Stimulated activated CD8-positive, alpha-beta memory T cell treated with anti-CD3 and anti-CD28 coated beads, Interleukin-15, amount 100 ng/mL, for 24 hours (primary cell): ENCODE measurements around the gene TBC1D21.

ENCODE experiments used
- DNase-seq: peaks from one replicate; pipeline ENCODE4 v3.0.0-alpha.2; 2020; ENCODE audit warnings: low read depth

TBC1D21 gene

GRCh38 chr15:73862276-73862675 lies 11.1 kb upstream of the TBC1D21 start:
- no peak for DNase-seq

- no peak for DNase-seq
These were observed 8.0 kb upstream of the TBC1D21 start for GRCh38 chr15:73865379-73865778.

DNA sequence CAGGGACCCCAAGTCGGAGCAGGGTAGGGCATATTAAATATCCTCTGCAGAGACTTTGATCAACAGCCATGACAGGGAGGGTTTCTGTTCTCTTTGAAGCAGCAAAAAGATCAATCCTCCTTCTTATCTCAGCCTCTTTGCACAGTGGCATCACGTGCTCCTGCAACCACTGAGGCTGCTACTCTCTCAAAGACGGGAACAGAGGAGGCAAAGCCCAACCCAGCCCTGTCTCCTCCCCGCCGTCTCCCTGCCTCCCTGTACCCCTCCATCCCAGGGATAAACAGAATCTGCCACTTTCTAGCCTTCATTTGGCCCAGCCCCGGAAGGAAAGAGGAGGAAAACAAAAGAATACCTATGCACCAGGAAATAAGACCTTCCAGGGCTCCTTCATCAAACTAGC lies 7.5 kb upstream of the TBC1D21 start:
- no peak for DNase-seq

- no peak for DNase-seq
These were observed 6.9 kb upstream of the TBC1D21 start for GRCh38 chr15:73866481-73866880.

- DNase-seq: no peak
These were observed 6.4 kb upstream of the TBC1D21 start for GRCh38 chr15:73866881-73867410.

DNA sequence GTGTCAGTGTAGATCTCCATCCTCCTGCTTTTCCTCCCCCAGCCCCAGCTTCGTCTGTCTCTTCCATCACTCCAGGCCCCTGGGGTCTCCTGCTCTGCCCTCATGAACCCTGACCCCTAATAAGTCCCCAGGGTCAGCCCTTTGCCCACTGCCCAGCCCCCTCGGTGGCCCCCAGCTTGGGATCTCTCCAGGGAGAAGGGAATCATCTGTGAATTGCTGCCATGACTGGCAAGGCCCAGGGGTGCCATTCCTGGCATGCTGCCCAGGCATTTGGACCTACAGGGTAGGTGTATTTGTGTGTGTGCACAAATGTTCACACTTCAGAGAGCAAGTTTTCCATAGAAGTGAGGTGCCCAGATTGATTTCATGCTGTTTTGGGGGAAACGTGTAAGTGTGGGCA lies 5.9 kb upstream of the TBC1D21 start:
- DNase-seq: no peak

DNA sequence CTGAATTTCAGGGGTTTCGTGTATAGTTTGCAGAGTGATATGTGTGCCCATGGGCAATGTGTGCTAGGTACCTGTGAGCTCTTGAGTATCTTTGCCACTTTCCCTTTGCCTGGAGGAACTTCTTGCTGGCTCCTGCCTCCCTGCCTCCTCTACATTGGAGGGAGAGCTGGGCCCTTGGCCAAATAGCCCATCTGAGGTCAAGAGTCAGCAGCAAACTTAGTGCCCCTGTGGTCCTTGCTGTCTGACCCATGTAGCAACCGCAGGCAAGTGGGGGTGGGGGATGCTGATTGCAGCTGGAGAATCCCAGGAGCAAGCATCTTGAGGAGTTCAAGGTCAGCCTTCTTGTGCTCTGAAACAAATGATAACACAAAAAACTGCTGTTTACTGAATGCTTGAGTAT lies 5.4 kb upstream of the TBC1D21 start:
- no peak for DNase-seq

DNA sequence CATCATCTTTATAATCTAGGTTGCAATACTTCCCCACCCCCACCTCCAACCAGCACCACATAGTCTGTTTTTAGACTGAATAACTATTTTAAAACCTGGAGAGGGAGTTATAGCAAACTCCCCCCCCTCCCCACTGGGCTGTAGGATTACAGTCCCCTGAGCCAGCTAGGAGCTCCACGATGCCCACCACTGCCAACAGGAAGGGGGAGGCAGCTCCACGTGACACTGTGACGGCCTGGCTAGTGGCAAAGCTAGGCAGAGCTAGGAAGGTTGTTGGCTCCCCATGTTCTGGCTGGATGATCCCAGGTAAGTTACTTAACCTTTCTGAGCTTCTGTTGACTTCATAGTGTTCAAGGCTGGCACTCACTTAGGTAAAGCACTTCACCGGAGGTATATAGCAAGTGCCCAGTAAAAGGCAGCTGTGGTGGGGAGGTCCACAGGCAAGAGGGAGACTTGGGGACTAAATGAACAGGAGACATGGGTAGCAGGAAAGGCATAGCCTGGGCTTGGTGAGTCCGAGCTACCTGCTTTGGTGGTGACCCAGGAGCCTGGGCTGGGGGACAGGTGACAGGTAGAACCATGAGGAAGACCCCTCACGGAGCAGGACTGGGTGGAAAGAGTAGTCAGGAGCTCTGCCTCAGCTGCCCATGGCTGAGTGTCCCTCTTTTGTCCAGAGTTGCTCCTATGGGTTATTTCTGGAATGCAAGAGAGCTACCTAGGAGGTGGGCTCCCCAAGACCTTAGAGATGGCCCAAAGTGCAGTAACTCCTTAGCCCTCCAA lies 4.0 kb upstream of the TBC1D21 start:
- DNase-seq: no peak

GRCh38 chr15:73870700-73871408 lies 2.5 kb upstream of the TBC1D21 start:
- DNase-seq: no peak

GRCh38 chr15:73872346-73872745 lies 1.0 kb upstream of the TBC1D21 start:
- no peak for DNase-seq

DNA sequence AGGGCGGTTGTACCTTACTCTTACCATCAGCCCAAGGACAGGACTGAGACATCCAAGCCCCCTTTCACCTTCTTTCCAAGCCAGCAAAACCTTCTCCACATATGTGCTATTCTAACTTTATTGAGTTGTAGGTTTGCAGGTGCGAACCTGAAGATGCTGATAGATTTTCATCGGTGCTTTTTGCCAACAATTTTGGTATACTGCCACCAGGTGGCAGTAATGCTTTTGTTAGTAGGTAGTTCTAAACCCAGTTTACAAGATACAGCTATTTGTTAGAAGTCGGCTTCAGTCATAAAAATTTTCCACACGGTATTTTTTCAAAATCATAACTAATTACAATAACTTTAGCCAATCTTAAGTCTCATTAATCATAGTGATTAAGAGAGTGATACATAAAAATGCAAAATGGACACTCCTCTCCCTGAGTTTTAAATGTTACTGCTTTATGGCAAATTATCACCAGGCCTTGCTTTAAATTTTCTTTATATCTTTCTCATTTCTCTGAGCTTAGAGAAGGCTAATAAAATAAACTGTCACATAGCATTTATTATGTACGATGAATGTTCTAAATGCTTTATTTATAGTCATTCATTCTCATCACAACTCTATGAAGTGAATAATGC lies 636 bp downstream of the TBC1D21 start:
- DNase-seq: no peak

GRCh38 chr15:73879426-73879825 lies 6.1 kb downstream of the TBC1D21 start:
- no peak for DNase-seq

DNA sequence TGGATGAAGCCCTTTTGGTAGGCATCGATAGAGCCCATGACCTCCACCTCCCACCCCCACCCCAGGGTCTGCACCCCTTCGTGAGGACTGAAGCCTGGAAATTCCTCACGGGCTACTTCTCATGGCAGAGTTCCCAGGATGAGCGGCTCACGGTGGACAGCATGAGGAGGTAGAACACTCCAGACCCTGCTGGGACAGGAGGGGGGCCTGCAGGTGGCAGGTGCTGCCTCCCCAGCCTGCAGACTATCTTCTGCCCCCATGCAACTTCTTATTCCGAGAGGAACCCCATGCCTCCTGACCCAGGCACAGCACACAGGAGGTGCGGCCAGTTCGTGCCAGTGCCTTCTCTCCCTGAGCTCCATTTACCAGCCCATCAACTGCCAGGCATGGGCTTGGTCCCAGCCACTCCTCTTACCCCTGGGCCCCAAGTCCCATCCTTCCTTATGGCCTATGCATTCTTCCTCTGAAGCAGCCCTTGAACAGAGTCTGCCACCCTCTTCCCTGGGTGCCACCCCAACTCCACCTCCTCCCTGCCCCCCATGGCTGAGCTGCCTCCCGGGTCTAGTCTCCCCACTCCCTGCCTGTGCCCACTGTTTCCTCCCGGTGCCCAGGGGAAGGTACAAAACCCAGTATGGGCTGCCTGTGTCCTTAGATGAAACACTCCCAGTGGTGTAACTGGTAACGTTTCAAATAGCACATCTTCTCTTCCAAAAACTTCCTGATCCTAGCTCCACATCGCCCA lies 8.4 kb downstream of the TBC1D21 start:
- no peak for DNase-seq

- no peak for DNase-seq
These were observed 9.5 kb downstream of the TBC1D21 start for GRCh38 chr15:73882761-73883419.

- DNase-seq: no peak
These were observed 10.8 kb downstream of the TBC1D21 start for GRCh38 chr15:73884159-73884558.

GRCh38 chr15:73885954-73886700 lies 12.8 kb downstream of the TBC1D21 start:
- no peak for DNase-seq

- no peak for DNase-seq
These were observed 13.5 kb downstream of the TBC1D21 start for GRCh38 chr15:73886717-73887345.

DNA sequence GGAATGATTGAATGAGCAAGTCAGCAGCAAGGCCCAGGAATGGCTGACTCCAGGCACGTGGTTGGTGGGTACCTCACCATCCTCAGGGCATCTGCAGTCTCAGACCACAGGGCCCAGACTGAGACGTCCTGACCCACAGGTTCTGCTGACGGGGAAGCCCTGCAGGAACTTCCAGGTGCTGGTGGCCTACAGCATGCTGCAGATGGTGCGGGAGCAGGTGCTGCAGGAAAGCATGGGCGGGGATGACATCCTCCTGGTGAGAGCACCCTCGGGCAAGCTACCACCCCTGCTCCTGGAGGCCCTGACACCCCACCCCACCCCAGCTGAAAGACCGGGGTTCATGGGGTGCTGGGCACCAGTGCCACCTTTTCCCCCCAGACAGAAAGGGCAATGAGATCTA lies 14.1 kb downstream of the TBC1D21 start:
- DNase-seq: no peak

DNA sequence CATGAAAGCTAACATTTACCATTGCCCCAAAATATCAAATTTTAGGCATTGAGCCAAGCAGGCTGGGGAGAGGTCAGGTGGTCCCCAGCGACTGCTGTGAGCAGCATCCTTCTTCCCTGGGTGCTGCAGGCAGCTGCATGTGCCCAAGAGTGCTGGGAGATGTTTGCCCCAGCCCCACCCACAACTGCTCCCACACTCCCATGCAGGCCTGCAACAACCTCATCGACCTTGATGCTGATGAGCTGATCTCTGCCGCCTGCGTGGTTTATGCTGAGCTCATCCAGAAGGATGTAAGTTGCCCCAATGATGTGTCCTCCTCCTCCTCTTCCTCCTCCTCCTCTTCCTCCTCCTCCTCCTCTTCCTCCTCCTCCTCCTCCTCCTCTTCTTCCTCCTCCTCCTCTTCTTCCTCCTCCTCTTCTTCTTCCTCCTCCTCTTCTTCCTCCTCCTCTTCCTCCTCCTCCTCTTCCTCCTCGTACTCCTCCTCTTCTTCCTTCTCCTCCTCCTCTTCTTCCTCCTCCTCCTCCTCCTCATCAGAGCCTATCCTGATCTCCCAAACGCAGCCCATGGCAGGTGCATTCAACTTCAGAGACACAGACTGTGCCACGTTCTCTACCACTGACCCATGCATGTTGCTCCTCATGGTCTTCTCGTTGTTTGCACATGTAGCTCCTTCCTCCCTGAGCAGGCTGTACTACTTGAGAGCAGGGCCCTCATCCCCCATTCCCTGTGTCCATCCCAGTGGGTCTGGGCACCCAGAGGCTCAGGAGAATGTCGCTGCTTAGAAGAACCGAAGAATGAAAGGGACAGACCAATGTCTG lies 15.1 kb downstream of the TBC1D21 start:
- DNase-seq: no peak
